Measurements from ENCODE around the gene PBX1.

DNA sequence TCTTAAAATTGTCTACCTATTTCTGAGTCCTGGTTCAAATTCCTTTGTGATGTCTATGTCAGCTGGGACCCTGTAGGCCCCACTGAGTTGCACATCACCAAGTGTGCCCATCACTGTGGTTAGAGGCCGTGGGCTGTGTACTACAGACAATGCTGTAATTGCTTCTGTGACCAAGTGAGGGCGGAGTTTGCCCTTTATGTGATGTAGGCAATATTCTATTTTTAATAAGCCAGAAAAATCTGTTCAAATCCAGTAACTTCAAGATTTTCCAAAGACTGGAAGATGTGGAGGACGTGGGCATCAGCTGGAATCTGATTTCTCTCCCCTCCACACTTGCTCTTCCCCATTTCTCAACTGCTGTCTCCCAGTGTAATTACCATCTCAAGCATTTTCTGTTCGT is 215.4 kb downstream of the PBX1 start:
- no peak for TF ChIP-seq POLR2A (IDR thresholded peaks at IDR 0.05; ENCODE audit: low read depth)
- no peak for TF ChIP-seq EP300 (IDR thresholded peaks at IDR 0.05)
